ENCODE measurements around the gene C16orf95.

DNA sequence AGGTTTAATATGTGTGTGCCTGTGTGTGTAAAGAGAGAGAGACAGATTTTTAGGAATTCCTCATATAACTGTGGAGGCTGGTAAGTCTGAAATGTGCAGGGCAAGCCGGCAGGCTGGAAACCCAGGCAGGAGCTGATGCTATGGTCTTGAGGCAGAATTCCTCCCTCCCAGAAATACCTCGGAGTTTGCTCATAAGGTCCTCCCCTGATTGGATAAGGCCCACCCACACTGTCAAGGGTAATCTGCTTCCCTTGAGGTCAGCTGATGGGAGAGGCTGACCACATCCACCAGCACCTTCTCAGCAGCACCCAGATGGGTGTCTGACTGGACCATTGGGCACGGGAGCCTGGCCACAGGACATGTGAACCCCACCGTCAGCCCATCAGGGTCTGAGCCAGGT lies 42.4 kb downstream of the C16orf95 start:
- TF ChIP-seq CTCF (IDR thresholded peaks at IDR 0.05): no peak
- no peak for TF ChIP-seq POLR2A (IDR thresholded peaks at IDR 0.05)

Data from lower leg skin (tissue), 3 donors.